NCI-H748 (cell line): ENCODE measurements around the gene FITM2.
"Not testable (repeated sequence)": the region's sequence is repeated elsewhere in the genome, so short reads cannot be mapped to it uniquely, and the experiment has no call there.

Experiments
- DNase-seq: peaks from one replicate; lab custom pipeline; 2025; ENCODE audit not compliant: unreplicated experiment; lab: John Stamatoyannopoulos, UW

The FITM2 gene

DNA sequence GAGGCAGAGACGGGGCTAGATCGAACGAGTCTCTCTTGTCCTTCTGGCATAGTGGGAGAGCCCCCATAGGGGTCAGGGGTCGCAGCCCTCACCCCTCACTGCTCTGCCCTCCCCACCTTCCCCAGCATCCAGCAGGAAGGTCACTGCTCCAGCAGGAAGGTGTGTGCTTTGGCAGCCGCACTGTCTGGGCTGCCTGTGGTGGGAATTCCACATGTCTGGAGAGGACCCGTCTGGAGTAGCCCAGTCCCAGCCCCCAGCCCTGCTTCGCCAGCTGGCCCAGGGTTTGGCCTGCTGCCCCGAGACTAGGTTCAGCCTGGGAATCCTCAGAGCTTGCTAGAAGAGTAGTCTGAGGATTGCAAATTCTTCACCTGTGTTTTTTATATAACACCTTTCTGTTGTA, 23.3 kb upstream of the FITM2 start:
- DNase-seq = no peak

DNA sequence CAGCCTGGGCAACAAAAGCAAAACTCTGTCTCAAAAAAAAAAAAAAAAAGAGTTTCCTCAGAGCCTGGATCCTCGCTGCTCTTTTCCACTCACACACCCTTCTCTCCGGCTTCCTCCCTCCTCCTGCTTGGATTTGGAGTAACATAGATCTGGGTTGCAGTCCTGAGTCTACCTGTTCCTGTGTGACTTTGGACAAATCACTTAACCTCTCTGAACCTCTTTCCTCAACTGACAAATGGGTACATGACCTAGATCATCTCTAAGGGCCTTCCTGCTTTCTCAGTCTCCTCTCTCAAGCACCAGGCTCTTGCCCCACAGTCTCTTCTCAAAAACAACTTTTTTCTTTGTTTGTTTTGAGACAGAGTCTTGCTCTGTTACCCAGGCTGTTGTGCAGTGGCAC, 20.2 kb upstream of the FITM2 start:
- DNase-seq = no peak

DNA sequence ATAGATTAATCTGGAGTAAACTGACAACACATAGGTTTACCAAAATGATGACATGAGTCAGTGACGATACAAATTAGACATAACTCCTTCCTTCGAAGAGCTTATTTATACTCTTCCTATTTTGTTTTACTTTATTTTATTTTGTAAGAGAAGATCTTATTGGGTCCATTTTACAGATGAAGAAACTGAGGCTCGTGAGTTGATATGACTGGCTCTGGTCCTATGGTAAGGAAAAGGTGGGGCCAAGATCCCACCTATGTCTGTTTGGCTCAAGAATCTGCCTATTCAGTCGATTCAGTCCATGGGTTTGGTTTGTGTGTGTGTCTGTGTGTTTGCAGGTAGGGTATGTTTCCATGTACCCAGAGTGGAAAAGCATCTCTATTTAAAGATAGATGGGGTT, 17.4 kb upstream of the FITM2 start:
- DNase-seq = no peak

DNA sequence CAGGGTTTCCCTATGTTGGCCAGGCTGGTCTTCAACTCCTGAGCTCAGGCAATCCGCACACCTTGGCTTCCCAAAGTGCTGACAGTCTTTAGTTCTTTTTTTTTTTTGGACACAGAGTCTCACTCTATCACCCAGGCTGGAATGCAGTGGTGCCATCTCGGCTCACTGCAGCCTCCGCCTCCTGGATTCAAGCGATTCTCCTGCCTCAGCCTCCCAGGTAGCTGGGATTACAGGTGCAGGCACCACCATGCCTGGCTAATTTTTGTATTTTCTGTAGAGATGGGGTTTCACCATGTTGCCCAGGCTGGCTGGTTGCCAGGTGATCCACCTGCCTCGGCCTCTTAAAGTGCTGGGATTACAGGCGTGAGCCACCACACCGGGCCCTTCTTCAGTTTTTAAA, 16.7 kb upstream of the FITM2 start:
- peak; percentile 22 for DNase-seq

DNA sequence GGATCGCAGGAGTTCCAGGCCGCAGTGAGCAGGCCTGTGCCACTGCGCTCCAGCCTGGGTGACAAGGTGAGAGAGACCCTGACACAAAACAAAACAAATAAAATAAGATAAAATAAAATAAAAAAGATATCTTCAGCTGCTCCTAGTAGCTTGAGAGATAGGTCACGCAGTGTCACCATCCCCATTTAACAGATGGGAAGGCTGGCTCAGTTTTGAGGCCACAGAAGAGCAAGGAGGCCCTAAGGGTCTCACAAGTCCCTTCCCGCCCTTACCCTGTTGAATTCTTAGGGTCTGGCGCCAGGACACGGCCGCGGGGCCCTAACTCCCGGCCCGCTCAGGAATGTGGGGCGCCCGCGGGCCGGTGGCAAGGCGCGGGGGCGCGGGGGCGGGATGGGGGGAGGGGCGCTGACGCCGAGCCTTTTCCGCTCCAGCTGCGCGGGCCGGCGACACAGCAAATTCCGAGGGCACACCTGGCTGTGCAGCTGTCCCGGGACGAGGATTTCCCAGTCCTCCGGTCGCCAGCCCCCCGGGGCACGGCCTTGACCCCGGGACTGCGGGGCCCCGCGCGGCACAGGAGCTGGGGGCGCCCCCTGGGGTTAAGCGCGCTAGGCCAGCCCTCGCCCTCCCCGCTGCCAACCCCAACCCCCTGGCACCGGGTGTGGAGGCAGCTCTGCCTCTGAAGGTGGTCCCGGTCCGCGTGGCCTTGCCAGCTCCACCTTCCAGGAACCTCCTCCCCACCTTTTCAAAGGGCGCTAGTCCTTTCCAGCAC, 15.6 kb upstream of the FITM2 start:
- no peak for DNase-seq

DNA sequence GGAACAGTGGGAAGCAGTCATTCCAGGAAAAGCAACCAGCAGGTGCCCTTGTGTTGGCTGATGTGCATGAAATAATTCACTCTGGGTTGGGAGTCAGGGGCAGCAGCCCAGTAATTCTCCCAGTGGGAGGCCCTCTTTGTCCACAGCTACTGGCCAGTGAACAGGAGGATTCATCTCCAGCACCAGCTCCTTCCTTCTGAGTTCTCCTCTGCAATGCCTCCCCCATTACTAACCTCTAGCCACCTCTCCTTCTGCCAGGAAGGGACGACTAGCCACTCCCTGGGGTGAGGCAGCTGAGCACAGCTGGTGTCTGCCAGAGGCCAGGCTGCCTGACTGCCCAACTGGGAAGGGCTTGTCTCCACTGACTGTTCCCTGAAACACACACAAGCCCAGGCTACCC, 13.3 kb upstream of the FITM2 start:
- DNase-seq = peak; percentile 4

DNA sequence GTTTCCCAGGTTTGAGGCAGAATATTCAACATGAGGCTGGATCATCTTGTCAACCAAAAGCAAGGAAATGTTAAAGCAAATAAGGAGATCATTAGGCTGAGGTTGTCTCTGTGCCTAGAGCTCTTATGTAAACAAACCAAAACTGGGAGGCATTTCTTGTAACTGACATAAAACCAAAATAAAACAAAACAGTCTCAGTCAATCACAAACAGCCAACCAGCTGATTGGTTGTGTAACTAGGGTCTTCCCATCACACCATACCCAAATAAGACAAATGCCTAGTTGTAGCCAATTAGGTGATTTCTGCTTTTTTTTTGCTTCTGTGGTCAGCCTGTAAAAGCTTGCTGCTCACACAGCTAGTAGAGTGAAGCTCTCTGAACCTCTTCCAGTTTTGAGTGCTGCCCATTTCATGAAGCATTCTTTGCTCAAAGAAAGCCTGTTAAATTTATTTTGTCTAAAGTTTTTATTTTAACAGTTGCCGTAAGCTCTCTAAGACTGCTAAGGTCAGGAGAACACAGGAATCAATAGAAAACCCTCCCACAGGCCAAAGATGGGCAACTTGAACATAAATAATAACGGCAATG, 8.9 kb upstream of the FITM2 start:
- DNase-seq = no peak

DNA sequence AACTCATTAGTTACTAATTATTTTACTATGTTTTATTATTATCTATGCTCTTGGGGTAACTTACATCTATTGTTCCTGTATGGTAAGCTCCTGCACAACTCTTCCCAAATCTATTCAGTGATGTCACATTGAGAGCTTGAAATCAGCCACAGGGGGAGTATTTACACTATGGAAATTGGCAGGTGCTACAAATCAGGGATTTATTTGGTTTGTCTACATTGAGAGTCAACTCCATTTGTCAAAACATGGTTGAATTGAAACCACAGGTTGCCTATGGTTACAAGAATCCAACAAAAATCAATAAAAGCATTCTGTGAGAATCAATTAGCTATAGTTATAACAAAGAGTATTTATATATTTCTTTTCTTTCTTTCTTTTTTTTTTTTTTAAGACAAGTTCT, 3.9 kb upstream of the FITM2 start:
- peak; percentile 17 for DNase-seq

DNA sequence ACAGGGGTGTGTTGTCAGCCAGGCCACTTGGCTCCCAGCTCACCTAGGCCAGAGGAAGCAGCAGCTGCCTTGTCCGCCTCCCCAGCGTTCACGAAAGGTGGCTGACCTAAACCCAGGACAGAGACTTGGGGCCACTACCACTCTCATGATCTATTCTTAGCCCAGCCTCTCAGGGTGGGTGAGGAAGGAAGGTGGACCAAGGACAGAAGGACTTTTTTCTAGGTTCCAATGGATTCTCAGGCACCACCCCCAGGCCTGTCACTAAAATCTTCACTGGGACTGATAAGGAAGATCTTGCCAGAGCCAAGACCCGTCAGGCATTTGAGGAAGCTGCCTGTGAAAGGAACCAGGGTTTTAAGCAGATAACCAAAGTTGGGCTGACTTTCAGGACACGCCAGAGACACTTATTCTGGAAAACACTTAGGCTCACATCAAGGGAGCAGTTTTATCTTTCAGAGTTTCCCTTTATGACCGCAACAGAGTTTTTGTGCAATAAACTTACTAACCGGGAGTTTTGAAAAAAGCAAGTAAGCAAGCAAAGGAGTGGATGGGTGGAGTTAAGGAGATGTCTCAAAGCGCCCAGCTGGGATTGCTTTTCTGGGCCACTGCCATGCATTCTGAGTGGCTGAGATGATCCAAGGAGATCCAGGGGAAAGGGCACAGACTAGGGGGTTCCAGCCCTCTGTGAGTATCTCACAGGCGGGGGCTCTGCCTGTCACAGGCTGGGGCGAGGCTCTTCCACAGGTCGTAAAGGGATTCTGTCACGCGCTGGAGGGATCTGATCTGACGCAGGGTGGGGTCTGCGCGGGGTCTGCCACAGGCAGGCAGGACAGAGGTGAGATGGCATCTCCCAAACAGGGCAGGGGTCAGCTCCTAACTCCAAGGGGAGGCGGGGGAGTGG, 989 bp downstream of the FITM2 start:
- no peak for DNase-seq

DNA sequence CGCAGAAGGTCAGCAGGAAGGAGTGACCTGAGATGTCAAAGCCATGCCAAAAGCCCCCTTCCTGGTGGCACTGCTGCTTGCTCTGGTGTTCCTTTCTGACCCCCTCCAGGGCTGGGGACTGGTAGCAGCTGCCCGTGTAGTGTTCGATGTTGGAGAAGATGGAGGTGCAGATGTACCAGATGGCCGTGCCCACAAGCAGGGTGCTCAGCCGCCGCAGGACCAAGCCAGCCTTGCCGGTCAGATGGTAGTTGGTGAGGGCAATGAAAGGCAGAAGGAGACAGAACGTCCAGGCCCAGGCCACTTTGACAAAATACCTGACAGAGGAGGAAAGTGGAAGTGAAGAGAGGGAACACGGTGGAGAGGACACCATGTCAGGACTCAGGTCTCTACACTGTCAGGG, 4.1 kb downstream of the FITM2 start:
- no peak for DNase-seq

DNA sequence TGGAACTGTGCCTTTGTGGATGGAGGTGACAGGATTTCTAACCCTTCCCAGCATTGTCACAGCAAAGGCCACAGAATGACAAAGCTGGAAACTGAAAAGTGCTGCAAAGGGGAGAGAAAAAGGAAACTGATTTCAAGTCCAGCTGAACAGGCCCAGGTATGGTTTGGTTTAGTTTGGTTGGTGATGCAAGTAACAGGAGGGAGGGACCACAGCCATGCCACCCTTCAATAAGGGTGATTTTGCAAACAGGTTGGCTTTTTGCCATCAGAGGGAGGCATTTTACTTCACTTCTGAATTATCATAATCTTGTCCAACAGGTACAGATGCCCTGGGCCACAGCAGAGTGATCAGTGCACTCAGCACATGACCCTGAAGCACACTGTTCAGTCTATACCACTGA, 6.6 kb downstream of the FITM2 start:
- DNase-seq = no peak

DNA sequence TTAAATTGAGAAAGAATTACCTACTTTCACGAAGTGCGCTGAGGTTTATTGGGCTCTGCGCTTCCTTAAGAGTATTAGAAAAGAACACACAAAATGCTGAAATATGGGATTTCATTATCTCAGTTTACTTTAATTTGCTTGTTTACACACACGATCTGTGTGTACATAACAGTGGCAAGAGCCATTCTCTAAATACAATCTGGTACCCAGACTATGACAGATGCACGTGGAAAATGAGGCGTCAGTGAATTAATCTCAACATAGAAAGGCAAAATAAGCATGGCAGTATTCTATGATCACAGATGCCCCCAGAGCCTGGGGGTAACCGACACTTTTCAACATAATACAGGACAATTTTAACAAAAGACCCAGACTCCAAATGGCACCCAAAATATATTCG, 8.3 kb downstream of the FITM2 start:
- no peak for DNase-seq

DNA sequence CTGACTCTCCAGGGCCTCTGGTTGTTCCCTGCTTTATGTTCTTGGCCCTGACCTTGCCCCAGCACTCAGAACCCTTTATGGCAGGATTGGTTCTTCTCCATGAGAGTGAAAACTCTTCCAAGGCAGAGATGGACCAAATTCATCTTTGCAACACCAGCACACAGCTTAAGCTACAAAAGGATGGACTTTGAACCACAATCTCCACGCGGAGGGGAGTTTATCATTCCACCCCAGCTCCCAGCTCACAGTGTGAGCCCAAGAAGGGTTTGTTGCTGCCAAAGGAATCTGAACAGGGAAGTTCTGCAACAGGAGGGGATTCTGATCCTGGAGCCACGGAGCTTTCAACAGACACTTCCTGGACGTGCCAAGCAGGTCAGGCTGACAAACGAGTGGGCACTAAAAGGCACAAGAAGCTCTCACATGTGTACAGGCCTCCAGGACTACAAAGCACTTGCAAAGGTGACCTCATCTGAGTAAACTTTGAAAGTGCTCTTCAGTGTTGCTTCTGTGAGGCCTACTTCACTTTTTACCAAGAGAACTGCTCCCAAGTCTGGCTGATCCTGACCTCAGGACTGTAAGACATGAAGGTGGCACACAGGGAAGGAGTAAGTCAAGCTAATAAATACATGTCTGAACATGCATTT, 8.9 kb downstream of the FITM2 start:
- no peak for DNase-seq

DNA sequence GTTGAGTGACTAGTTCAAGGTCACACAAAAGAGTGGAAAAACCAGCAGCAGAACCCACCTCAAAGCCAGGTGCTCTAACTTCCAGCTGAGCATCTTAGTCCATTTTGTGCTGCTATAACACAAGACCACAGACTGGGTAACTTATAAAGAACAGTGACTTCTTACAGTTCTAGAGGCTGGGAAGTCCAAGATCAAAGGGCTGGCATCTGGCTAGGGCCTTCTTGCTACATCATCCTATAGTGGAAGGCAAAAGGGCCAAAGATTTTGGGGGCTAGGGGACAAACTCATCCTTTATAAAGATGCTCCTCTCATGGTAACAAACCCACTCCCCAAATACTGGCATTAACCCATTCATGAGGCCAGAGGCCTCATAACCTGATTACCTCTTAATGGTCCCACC, 9.7 kb downstream of the FITM2 start:
- no peak for DNase-seq

DNA sequence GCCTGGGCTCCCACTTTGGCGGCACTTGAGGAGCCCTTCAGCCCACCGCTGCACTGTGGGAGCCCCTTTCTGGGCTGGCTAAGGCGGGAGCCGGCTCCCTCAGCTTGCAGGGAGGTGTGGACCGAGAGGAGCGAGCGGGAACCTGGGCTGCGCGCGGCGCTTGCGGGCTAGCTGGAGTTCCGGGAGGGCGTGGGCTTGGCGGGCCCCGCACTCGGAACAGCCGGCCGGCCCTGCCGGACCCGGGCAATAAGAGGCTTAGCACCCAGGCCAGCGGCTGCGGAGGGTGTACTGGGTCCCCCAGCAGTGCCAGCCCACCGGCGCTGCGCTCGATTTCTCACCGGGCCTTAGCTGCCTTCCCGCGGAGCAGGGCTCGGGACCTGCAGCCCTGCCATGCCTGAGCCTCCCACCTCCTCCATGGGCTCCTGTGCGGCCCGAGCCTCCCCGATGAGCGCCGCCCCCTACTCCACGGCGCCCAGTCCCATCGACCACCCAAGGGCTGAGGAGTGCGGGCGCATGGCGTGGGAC, 11.9 kb downstream of the FITM2 start:
- not testable (repeated sequence) for DNase-seq

DNA sequence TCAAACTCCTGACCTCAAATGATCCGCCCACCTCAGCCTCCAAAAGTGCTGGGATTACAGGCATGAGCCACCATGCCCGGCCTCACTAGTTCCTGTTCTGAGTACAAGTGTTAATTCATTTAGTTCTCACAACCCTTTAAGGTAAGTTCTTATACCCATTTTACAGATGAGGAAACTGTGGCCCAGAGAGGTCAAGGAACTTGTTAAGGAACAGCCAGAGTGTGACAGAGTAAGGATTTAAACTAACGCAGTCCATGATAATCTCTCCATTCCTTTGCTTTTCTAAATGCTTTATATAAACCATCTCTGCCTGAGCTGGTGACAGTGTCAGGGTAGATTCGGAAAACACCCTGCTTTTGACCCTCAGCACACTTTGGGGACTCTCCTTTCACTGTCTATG, 13.3 kb downstream of the FITM2 start:
- DNase-seq = no peak

DNA sequence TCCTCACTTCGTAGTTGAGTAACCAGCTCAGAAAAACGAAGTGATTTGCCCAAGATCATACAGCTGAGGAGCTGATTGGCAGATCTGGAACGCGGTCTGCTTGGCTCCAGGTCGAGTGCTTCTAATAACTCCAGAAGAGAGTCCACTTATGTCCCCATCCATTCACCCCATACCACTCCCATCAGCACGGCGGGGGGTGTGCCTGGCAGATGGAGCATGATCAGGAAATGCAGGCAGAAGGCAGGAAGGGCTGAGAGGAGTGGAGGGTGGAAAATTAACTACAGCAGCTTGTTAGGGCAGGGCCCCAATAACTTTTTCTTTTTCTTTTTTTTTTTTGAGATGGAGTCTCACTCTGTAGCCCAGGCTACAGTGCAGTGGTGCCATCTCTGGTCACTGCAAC, 15.0 kb downstream of the FITM2 start:
- peak; percentile 56 for DNase-seq

DNA sequence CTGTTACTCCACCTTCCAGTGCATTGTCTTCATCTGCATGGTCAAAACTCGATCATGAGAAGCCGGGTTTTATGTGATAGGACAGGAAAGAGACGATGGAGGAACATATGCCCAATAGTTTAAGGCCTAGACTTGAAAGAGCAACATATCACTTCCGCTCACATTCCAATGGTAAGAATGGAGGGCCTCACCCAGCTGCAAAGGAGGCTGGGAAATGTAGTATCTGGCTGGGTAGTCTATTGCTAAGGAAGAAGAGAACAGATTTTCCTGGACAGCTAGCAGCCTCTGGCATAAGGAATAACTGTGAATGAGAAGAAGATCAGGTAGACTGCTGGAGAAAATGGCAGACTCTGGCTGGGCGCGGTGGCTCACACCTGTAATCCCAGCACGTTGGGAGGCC, 19.2 kb downstream of the FITM2 start:
- no peak for DNase-seq

DNA sequence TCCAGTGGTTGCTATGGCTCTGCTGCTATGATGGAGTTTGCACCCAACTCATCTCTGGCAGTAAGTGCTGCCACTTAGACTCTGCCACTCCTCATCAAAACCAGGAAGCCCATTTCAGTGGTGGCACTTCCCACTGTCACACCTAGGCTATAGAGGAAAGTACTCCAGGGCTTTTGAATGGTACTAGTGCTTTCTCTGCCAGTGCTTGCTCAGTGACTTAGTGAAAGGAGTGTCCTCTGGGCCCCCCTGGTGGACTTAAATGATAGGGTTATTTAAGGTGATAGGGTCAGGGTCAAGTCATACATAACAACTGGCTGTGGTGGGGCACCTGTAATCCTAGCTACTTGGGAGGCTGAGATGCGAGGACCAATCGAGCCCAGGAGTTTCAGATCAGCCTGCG, 22.8 kb downstream of the FITM2 start:
- DNase-seq = no peak

DNA sequence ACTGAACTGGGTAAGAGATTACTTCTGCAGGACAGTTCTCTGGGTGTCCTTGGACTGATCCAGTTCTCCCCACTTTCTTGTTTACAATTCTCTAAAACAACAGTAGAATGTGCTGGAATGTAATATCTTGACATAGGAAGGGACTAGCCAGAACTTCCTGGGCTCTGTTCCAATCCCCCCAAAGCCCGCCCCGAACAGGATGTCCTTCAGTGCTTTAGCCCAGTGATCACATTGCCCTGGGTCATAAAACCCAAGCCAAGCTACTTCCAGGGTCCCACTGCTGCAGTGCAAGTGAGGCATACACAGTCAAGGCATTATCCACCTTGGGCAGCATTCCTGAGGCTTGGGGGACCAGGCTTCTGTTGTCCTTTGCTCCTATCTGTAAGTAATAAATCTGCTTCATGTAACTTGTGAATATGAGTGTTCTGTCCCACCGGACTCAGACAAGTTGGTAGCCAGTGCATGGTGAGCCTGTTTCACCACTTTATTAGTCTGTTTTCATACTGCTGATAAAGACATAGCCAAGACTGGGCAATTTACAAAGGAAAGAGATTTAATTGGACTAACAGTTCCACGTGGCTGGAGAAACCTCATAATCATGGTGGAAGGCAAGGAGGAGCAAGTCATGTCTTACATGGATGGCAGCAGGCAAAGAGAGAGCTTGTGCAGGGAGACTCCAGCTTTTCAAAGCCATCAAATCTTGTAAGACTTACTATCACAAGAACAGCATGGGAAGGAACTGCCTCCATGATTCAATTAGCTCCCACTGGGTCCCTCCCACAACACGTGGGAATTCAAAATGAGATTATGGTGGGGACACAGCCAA, 23.5 kb downstream of the FITM2 start:
- no peak for DNase-seq
